Tibial nerve (tissue), 4 donors: Measurements from ENCODE around the gene NTRK2.

ENCODE experiments used
- CTCF ChIP-seq, 5 experiments: fragments of 200-600 bp in 3 of 5; fragments of 450-650 bp in 2 of 5; sonication (generic) in 3 of 5; IDR thresholded peaks; one replicate each; pipeline ENCODE4 v1.5.1; 2016 to 2019; ENCODE audit warnings: antibody characterized with exemption in 5 of 5, mild to moderate bottlenecking in 3 of 5, moderate library complexity in 2 of 5
- EP300 ChIP-seq, 2 donors: sonication (generic); formaldehyde crosslinking; IDR thresholded peaks; one replicate each; pipeline ENCODE4 v1.6.1; 2017; ENCODE audit warnings: antibody characterized with exemption in 2 of 2, mild to moderate bottlenecking in 1 of 2

- TF ChIP-seq CTCF (IDR thresholded peaks at IDR 0.05) = no peak
- no peak for TF ChIP-seq EP300 (IDR thresholded peaks at IDR 0.05)
Measured at GRCh38 chr9:84703793-84704192, 34.3 kb downstream of the NTRK2 start.
